ENCODE measurements around the gene NEDD4L. TPM values are rescaled to one million over a fixed set of nuclear protein-coding genes. Genes with fewer than 3 reads are reported as not detected.
A peak's percentile ranks its signal among the peaks of the same experiment; 100 is the strongest.

The NEDD4L gene
- total RNA-seq, 6 experiments from 2014 or later, result 11.2 to 28.1 (median 15.7) TPM

- Mint-ChIP-seq H3K4me3 (no peak overlapping the region), H3K36me3 (ENCODE audit: low read depth) (no peaks in the 10 kb centered on the region), H3K4me1 (ENCODE audit: low read depth) (peaks cover 31% of the 10 kb centered on the region), H3K9me3 (no peaks in the 10 kb centered on the region), H3K27ac (no peak overlapping the region), H3K27me3 (ENCODE audit: insufficient read depth) (no peaks in the 10 kb centered on the region; the same call in 1 of the 2 replicates)
- no peak for DNase-seq
- no peak for TF ChIP-seq CTCF (IDR thresholded peaks at IDR 0.05)
Observed at GRCh38 chr18:58242968-58243367, 198.9 kb downstream of the NEDD4L start.

- no peak for TF ChIP-seq CTCF (IDR thresholded peaks at IDR 0.05)
- H3K27me3 Mint-ChIP-seq (ENCODE audit: insufficient read depth), result no peaks in the 10 kb centered on the region; the same call in 1 of the 2 replicates
- no peaks in the 10 kb centered on the region for H3K9me3 Mint-ChIP-seq
- no peak for DNase-seq
- H3K4me1 Mint-ChIP-seq (ENCODE audit: low read depth), result peaks cover 31% of the 10 kb centered on the region
- no peak overlapping the region for H3K4me3 Mint-ChIP-seq
- no peaks in the 10 kb centered on the region for H3K36me3 Mint-ChIP-seq (ENCODE audit: low read depth)
- no peak overlapping the region for H3K27ac Mint-ChIP-seq
Observed at GRCh38 chr18:58243401-58243800, 199.4 kb downstream of the NEDD4L start.

GRCh38 chr18:58247363-58247834, 203.4 kb downstream of the NEDD4L start:
- no peak for TF ChIP-seq CTCF (IDR thresholded peaks at IDR 0.05)
- no peak overlapping the region; the same call in 1 of the 2 replicates for H3K4me3 Mint-ChIP-seq
- no peaks in the 10 kb centered on the region for H3K36me3 Mint-ChIP-seq (ENCODE audit: low read depth)
- H3K9me3 Mint-ChIP-seq, result no peaks in the 10 kb centered on the region
- no peak overlapping the region; the same call in 1 of the 2 replicates for H3K27ac Mint-ChIP-seq
- no peak for DNase-seq
- no peaks in the 10 kb centered on the region; the same call in 1 of the 2 replicates for H3K27me3 Mint-ChIP-seq (ENCODE audit: insufficient read depth)
- peaks cover 21% of the 10 kb centered on the region for H3K4me1 Mint-ChIP-seq (ENCODE audit: low read depth)

GRCh38 chr18:58249712-58250111, 205.7 kb downstream of the NEDD4L start:
- Mint-ChIP-seq H3K27me3 (ENCODE audit: insufficient read depth) (no peaks in the 10 kb centered on the region), H3K36me3 (ENCODE audit: low read depth) (no peaks in the 10 kb centered on the region), H3K27ac (no peak overlapping the region), H3K9me3 (no peaks in the 10 kb centered on the region), H3K4me3 (no peak overlapping the region), H3K4me1 (ENCODE audit: low read depth) (peaks cover 34% of the 10 kb centered on the region)
- no peak for TF ChIP-seq CTCF (IDR thresholded peaks at IDR 0.05)
- DNase-seq, result no peak

GRCh38 chr18:58251416-58251815, 207.4 kb downstream of the NEDD4L start:
- Mint-ChIP-seq H3K27me3 (ENCODE audit: insufficient read depth) (no peaks in the 10 kb centered on the region), H3K36me3 (ENCODE audit: low read depth) (no peaks in the 10 kb centered on the region), H3K4me1 (ENCODE audit: low read depth) (peaks cover 37% of the 10 kb centered on the region), H3K27ac (no peak overlapping the region), H3K9me3 (no peaks in the 10 kb centered on the region), H3K4me3 (no peak overlapping the region)
- no peak for TF ChIP-seq CTCF (IDR thresholded peaks at IDR 0.05)
- DNase-seq, result peak; percentile 64

- no peak for DNase-seq
- H3K4me1 Mint-ChIP-seq (ENCODE audit: low read depth), result peaks cover 39% of the 10 kb centered on the region
- H3K27me3 Mint-ChIP-seq (ENCODE audit: insufficient read depth), result no peaks in the 10 kb centered on the region
- H3K9me3 Mint-ChIP-seq, result no peaks in the 10 kb centered on the region
- H3K36me3 Mint-ChIP-seq (ENCODE audit: low read depth), result peaks cover 7% of the 10 kb centered on the region
- no peak overlapping the region for H3K4me3 Mint-ChIP-seq
- TF ChIP-seq CTCF (IDR thresholded peaks at IDR 0.05), result no peak
- H3K27ac Mint-ChIP-seq, result no peak overlapping the region
Observed at GRCh38 chr18:58252166-58252565, 208.1 kb downstream of the NEDD4L start.
